Lower leg skin (tissue), 3 donors: ENCODE results near the gene ADGRL3.

Source experiments
- CTCF ChIP-seq, 3 donors: fragments of 450-650 bp; IDR thresholded peaks; one replicate each; pipeline ENCODE4 v1.5.1; 2016; ENCODE audit warnings: antibody characterized with exemption in 3 of 3, mild to moderate bottlenecking in 3 of 3, moderate library complexity in 2 of 3
- POLR2A ChIP-seq, 2 donors: fragments of 450-650 bp; IDR thresholded peaks; one replicate each; pipeline ENCODE4 v1.6.1; 2016 to 2017; ENCODE audit warnings: antibody characterized with exemption in 2 of 2, mild to moderate bottlenecking in 1 of 2, moderate library complexity in 1 of 2

DNA sequence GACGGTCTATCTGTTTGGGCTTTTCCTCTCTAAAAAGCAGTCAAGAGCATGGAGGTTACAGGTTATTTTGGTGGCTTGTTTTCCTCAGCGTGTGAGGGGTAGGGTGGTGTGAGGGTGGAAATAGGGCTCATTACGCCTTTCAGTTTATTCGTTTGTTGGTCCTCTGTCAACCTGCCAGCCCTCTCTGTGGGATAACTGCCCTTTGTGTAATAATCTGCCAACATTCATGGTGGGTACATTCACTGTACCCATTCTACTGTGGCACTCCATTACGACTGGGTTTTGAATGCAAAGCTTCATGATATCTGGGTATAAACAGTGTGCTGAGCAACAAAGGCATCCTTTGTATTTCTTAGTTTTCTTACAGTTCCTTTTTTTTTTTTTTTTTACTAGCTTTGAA, 136.4 kb downstream of the ADGRL3 start:
- TF ChIP-seq CTCF (IDR thresholded peaks at IDR 0.05) (no peak), POLR2A (IDR thresholded peaks at IDR 0.05) (no peak)
